22Rv1 (cell line): ENCODE data around the gene NPAS4.
A peak's percentile ranks its signal among the peaks of the same experiment; 100 is the strongest.

ENCODE experiments used
- ZFX ChIP-seq: fragments of 450-650 bp; IDR thresholded peaks from 2 replicates; pipeline ENCODE4 v1.6.1; 2017; ENCODE audit warnings: antibody characterized with exemption, borderline replicate concordance
- TF ChIP-seq, protein P1 (sequence below): fragments of 450-650 bp; IDR thresholded peaks from 2 replicates; pipeline ENCODE4 v1.5.1; 2017; ENCODE audit warnings: mild to moderate bottlenecking

DNA sequence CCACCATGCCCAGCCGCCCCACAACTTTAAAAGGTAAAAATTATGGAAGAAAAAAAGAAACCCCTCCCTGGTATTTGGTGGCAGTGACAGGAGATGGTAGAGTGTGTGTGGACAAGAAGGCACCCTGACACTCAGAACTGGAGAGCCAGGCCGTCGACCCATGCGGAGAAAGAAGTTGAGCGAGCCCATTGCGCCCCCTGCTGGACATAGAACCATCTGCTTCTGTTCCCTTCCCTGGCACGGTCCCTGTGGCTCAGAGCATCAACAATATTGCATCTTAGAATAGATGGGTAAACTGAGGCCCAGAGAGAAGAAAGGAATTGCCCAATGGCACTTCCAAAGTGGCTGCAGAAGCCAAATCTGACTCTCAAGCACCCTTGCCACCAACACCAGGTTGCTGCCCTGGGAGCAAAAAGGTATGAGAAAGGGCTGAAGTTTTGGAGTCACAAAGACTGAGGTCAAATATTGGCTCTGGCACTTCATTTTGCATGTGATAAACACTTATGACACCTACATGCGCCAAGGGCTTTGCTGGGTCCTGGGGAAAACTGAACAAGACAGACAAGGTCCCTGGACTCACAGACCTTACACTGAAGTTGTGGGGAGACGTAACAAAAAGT, 9.3 kb downstream of the NPAS4 start:
- TF ChIP-seq, protein P1, sequence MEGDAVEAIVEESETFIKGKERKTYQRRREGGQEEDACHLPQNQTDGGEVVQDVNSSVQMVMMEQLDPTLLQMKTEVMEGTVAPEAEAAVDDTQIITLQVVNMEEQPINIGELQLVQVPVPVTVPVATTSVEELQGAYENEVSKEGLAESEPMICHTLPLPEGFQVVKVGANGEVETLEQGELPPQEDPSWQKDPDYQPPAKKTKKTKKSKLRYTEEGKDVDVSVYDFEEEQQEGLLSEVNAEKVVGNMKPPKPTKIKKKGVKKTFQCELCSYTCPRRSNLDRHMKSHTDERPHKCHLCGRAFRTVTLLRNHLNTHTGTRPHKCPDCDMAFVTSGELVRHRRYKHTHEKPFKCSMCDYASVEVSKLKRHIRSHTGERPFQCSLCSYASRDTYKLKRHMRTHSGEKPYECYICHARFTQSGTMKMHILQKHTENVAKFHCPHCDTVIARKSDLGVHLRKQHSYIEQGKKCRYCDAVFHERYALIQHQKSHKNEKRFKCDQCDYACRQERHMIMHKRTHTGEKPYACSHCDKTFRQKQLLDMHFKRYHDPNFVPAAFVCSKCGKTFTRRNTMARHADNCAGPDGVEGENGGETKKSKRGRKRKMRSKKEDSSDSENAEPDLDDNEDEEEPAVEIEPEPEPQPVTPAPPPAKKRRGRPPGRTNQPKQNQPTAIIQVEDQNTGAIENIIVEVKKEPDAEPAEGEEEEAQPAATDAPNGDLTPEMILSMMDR, result peak; percentile 92
- TF ChIP-seq ZFX, result no peak
